Stimulated activated CD4-positive, alpha-beta T cell treated with anti-CD3 and anti-CD28 coated beads, Interleukin-15, amount 100 ng/mL, for 24 hours (primary cell): ENCODE data around the gene ACTR1B.
"Not testable (repeated sequence)": the region's sequence is repeated elsewhere in the genome, so short reads cannot be mapped to it uniquely, and the experiment has no call there.

Source experiments
- DNase-seq: peaks from one replicate; pipeline ENCODE4 v3.0.0-alpha.2; 2020

The ACTR1B gene

GRCh38 chr2:97663962-97664635 is at the start of gene ACTR1B:
Gene ACTR1B, minus strand, starts transcription at chr2:97664044. Its CDS starts 154 bp downstream, at chr2:97663890.
- DNase-seq: peak; percentile 99

- peak; percentile 67 for DNase-seq
Measured at GRCh38 chr2:97712693-97713295, 49.0 kb upstream of the ACTR1B start.

DNA sequence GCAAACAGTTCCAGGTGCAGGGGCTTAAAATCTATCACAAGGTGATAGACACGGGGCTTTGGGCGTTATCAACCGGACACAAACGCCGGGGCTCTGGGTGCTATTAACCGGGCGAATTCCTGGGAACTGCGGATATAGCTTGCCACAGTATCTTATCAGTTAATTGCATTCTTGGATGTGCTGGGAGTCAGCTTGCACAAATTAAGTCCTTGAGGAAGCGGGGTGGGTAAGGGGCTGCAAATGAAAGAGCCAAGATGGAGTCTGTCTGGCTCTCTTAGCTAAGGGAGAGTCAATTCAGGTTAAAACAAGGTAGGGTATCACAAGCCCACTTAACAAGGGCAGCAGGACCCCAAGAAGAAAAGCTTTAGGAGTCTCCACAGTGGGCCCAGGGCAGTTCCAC is 48.3 kb upstream of the ACTR1B start:
- not testable (repeated sequence) for DNase-seq

GRCh38 chr2:97711394-97711711 is 47.5 kb upstream of the ACTR1B start:
- DNase-seq: no peak

DNA sequence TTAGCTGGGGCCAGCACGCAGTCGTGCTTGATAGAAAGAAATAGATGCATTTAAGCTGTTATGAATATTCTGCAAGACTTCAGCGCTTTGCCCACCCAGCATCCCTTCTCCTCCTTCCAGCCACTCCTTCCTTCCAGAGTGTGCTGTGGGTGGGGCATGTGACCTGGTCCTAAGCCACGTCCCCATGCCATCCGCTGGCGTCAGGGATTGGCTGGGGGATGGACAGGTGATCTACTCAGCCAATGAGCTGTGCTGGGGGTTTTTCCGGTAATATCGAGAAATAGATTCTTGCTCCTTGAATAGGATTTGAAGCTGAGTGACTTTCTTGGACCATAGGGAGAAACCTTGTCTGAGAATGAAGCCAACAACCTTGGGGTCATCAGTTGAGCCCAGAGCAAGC is 44.8 kb upstream of the ACTR1B start:
- no peak for DNase-seq

DNA sequence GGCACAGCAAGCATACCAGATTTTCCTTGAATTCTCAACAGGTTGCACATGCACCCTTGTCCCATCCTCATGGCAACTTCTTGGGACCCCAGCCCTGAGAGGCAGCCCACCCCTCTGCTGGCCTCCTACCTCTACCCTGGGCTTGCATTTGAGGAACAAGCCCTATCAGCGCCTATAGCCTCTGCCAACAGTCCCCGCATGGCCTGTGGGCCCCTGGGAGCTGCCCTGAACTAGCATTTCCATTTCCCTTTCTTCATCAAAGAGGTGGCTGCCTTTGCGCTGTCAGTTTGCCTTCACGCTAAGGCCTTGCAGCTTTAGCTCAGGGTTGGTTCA is 44.2 kb upstream of the ACTR1B start:
- no peak for DNase-seq

- no peak for DNase-seq
Measured at GRCh38 chr2:97707362-97708047, 43.7 kb upstream of the ACTR1B start.

- no peak for DNase-seq
Measured at GRCh38 chr2:97706708-97707345, 43.0 kb upstream of the ACTR1B start.

DNA sequence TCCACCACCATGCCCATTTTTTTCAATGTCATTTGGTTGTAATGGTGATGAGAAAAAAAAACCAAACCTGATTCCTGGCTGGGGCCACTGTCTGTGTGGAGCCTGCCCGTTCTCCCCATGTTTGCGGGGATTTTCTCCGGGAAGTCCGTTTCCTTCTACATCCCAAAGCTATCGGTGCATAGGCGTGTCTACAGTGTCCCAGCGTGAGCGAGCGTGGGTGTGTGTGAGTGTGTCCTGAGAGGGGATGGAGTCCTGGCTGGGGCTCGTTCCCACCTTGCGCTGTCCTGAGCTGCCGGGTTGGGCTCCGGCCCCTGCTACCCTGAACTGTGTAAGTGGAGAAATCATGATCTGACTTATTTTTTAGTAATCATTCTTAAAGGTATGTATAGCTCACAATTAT is 42.3 kb upstream of the ACTR1B start:
- DNase-seq: no peak

DNA sequence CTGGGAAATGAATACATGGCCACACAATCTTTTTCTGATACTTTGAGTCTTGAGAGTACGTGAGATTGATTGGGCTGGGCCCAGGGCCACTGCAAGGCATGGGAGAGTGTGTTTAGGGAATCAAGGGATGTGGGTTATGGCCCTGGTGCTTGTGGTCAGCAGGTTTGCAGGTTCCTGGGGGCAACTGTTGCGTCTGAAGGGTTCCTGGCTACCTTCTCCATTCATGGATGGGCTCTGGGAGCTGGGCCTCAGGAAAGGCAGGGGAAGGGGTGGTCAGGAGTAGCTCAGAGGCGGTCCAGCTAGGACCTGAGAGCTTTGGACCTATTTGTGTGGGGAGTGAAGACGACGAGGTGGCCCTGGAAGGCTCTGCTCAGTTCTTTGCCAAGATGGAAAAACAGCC is 41.1 kb upstream of the ACTR1B start:
- DNase-seq: no peak

DNA sequence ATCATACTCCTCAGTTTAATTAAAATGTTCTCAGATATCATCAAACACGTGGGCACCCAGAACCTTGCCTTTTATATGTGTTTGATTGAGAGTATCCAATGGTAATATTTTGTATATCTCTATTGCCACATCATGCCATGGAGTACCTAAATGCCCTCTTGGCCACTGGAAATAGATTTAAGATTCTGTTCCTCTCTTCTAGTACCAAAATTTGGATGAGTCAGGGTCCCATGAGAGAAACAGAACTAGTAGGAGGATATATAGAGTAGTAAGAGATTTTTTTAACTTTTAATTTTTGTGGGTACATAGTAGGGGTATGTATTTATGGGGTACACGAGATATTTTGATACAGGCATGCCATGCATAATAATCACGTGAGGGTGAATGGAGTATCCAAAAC is 39.9 kb upstream of the ACTR1B start:
- DNase-seq: no peak

GRCh38 chr2:97702731-97703470 is 39.1 kb upstream of the ACTR1B start:
- no peak for DNase-seq

DNA sequence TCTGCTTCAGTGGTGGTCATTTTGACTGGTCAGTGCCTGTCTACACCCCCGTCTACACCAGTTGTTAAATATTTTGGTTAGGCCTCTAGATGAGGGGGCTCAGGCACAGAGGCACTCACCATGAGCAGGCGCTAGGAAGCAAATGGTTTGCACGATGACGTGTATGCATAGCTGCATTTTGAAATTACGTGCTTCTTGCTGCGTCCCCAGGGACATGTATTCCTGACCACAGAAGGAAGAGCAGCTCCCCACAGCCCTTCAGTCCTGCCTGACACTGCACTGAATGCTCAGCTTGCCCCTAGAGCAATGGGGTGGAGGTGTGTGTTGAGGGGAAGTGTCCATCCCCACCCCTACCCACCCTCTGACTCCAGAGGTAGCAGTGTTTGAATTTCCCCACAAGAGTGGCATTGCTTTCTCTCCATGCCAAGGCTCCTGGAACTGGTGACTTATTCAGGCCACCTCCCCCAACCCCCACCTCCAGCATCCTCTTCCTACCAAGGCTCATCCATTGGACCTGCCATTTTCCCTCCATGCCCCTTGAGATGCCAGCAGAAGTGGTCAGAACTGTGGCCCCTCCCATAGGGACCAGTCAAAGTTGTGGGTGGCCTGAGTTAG is 38.1 kb upstream of the ACTR1B start:
- DNase-seq: no peak

GRCh38 chr2:97701186-97701585 is 37.3 kb upstream of the ACTR1B start:
- DNase-seq: no peak

- peak; percentile 75 for DNase-seq
Measured at GRCh38 chr2:97699765-97700444, 36.1 kb upstream of the ACTR1B start.

DNA sequence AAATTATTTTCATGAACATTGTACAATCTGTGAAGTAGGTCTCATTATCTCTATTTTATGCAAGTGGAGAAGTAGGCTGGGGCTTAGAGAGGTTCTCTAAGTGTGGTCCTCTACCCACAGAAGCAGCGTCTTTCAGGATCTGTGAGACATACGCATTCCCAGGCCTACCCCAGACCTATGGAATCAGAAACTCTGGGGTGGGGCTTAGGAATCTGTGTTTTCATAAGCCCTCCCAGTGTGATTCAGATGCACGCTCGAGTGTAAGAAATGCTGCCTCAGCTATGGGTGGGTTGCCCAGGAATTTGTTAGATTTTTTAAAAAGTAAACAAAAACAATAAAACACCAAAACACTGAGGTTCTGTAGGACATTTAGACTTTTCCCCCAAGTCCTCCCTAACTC is 34.7 kb upstream of the ACTR1B start:
- DNase-seq: no peak

DNA sequence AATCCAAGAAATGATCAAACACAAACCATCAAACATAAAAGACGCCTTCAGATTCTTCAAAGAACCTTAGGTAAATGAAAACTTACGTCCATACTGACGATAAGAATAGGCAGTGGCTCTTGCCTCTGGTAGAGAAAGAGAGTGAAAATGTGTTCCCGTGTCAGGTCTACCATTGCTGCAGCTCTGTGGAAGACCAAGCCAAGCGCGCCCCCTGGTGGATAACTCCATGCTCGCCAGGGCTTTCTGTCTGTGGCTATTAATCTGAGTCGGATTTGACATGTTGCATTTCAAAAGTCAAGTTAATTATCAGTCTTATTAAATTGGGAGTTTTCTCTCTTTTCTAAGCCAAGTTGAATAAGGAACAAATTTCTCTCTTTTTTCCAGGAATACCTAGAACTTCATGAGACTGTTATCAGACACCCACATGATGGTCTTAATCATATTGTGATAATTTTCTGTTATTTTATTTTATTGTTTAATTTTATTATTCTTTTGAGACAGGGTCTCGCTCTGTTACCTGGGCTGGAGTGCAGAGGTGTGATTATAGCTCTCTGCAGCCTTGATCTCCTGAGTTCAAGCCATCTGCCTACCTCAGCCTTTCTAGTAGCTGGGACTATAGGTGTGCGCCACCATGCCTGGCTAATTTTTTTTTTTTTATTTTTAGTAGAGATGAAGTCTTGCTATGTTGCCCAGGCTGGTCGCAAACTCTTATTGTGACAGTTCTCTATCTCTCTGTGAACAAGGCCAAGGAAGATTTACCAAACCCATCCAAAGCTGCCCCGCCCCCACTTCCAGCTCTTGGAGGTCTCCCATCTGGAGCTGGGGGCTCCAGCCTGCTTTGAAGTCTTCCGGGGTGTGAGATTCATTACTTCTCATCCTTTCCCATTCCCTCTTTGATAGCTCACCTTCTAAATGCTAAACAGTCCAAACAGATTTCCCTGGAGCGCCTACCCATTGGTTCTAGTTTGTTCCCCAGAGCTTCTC is 33.7 kb upstream of the ACTR1B start:
- DNase-seq: peak; percentile 95

- no peak for DNase-seq
Measured at GRCh38 chr2:97695744-97696143, 31.9 kb upstream of the ACTR1B start.

DNA sequence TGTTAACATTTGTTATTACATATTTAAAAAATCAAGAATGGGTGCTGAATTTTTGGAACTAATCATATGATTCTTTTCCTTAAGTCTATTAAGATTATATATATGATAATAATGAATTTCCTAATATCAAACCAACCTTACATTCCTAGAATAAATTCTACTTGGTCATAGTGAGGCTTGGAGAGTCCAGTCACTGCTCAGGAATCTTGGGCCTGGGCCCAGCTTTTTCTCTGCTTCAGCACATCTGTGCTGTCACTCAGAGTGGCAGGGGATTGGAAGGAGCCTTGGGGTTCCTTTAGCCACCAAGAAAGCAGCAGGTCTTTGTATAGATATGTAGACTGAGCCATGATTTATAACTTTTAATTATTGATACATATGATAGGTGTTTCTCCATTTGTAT is 29.6 kb upstream of the ACTR1B start:
- DNase-seq: no peak

GRCh38 chr2:97691166-97691565 is 27.3 kb upstream of the ACTR1B start:
- no peak for DNase-seq
